HG03066 (cell line): Measurements from ENCODE around the gene CUX1.
"Not testable (repeated sequence)": the region's sequence is repeated elsewhere in the genome, so short reads cannot be mapped to it uniquely, and the experiment has no call there.

Experiments used
- ATAC-seq: cut with Tn5 transposase; IDR thresholded peaks from one replicate; pipeline ENCODE4 v1.9.1; 2021; ENCODE audit warnings: low read depth; ENCODE audit not compliant: unreplicated experiment

Gene CUX1

GRCh38 chr7:101884671-101885596 lies 67.5 kb downstream of the CUX1 start:
- ATAC-seq, result peak; percentile 62

- no peak for ATAC-seq
Measured at GRCh38 chr7:101885597-101885955, 68.2 kb downstream of the CUX1 start.

DNA sequence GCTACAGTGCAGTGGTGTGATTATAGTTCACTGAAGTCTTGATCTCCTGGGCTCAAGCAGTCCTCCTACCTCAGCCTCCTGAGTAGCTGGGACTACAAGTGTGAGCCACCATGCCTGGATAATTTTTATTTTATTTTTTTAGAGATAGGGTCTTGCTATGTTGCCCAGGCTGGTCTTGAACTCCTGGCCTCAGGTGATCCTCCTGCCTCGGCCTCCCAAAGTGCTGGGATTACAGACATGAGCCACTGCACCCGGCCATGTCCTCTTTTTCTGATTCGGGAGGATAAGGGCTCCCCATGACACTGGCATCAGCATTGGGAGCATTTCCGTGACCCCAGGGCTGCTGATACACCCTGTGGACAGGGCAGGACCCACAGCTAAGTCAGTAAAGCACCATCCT lies 69.9 kb downstream of the CUX1 start:
- not testable (repeated sequence) for ATAC-seq

DNA sequence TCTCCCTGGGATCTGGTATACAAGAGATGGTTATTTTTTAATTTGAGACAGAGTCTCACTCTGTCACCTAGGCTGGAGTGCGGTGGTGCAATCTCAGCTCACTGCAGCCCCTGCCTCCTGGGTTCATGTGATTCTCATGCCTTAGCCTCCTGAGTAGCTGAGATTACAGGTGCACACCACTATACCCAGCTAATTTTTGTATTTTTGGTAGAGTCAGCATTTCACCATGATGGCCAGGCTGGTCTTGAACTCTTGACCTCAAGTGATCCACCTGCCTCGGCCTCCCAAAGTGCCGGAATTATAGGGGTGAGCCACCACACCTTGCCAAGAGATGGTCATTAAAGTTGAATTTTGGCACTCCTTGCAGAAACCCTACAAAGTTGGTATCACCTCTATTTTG lies 71.1 kb downstream of the CUX1 start:
- ATAC-seq, result not testable (repeated sequence)

- no peak for ATAC-seq
Measured at GRCh38 chr7:101890749-101891523, 73.5 kb downstream of the CUX1 start.

DNA sequence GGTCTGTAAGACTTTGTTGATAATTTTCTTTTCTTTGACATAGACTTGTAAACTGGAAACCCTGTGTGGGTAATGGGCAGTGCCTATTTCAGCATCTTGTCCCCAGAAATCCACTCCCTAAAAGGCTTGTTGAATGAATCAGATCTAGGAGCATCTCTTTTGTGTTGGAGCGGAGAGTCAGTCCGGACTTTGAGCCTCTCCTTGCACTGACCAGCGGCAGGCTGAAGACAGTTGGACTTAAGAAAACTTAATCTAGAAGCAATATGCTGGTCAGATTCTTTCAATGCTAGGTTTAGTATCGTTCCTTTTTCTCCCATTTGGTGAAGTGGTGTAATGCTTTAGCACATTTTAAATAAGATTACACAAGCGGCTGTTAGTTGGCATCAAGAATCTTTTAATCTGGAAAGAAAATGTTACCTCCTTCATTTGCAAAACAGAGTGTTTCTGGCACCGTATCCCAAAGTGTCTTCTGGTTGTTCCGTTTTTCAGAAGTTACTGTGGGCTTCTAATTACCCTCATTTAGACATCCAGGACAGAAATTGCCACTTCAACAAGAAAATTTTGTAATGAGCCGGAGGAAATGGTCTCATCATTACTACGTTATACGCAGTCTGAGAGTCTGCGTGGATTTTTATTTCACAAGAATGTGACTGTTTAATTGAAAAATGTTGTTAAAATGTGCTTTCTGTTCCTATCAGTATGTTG lies 74.7 kb downstream of the CUX1 start:
- no peak for ATAC-seq

- no peak for ATAC-seq
Measured at GRCh38 chr7:101893341-101894082, 76.1 kb downstream of the CUX1 start.

- ATAC-seq, result no peak
Measured at GRCh38 chr7:101896316-101896715, 78.9 kb downstream of the CUX1 start.

DNA sequence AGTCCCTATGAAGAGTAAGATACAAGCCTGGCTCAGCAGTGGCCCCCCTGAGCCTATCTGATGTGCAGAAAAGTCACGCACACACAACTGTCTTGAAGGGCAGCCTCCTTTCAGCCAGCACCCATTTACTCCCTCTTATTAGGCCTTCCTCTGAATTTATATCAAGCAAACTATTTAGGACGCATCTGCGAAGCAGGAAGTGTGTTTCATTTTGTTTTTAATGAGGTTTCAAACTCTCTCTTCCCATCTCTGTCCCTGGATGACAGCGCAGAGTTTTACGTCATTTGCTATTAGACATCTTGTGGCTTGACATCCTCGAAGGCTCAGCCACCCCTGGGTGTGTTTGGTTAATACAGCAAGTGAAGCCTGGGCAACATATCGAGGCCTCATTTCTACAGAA lies 79.5 kb downstream of the CUX1 start:
- ATAC-seq, result no peak

DNA sequence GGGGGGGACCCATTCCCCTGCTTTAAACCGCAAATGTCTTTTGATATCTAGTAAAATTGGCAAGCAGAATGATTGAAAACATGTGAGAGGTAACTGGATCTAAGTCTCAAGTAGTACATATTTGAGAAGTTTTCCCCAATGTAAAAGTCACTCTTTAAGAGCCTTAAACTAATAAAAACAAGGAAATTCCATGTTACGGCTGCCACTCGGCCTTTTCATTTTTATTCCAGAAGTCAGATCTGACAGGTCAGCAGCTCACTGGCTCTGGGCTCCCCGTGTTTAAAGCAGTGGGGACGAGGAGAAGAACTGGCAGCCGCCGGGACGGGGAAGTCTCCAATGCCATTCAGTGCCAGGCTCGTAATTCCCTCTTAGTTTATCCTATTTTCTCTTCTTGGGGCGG lies 80.7 kb downstream of the CUX1 start:
- no peak for ATAC-seq

DNA sequence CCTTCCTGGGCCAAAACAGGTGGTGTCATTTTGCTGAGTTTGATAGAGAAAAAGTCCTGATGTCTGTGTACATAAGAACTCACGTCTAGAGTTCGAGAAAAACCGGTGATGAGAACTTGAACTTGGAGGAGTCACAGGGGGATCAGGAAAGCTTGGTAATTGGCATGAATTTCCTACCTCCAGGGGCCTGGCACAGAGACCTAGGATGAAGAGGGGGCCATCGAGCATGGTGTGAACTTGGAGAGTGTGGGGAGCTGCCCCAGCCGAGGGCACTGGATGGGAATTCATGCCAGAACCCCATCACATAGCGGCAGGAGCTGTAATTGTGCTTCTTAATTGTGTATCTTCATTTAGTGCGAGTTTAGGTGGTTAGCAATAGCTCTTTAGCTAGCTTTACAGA lies 82.2 kb downstream of the CUX1 start:
- no peak for ATAC-seq

GRCh38 chr7:101900103-101900502 lies 82.7 kb downstream of the CUX1 start:
- ATAC-seq, result no peak

DNA sequence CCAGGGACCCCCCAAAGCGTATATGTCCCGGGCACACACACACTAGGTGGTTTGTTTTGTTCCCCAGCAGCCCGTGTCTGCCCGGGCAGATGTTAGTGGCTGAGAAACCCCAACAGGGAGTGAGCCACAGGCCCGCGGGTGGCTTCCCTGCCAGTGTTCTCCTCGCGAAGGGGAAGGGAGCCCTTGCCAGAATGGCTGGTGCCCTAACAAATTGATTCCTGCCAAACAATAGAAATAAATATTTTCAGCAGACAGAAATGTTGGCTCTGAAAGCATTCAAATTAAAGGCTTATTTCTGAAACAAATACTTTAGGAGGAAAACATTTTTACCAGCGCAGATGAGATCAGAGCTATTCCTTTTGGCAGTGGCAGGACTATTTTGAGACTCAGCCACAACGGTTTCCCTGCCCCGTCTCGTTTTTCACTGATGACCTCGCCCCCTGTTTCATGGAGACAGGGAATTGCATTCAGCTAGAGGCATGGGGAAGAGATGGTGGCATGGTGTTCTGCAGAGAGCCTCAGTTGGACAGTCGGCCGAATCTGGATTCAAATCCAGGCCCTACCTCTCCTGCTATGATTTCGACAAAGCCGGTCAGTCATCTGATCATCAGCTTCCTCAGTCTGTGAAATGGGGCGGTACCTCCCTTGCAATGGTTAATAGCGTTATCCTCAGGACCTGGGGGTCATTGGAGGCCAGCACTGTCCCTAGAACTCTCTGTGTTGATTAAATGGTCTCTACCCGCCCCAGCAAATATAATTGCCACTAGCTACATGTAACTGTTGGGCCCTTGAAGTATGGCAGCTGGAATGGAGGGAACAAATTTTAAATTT lies 84.5 kb downstream of the CUX1 start:
- ATAC-seq, result no peak

- ATAC-seq, result no peak
Measured at GRCh38 chr7:101902680-101903514, 85.5 kb downstream of the CUX1 start.

DNA sequence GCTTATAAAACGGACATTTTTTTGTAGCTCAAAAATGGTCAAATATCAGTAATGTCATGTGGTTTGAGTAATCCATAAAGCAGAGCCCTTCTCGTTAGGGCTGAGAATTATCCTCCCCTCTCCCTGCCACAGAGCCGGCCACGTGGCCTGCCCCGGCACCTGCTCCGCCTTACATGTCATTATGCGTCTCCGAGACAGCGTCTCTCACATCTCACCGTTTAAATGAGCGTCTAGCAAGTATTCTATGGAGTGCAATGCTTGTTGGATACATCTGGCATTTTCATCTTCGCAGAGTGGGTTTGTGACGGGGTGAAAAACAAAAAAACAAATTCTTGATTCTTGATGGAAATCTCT lies 86.1 kb downstream of the CUX1 start:
- no peak for ATAC-seq

DNA sequence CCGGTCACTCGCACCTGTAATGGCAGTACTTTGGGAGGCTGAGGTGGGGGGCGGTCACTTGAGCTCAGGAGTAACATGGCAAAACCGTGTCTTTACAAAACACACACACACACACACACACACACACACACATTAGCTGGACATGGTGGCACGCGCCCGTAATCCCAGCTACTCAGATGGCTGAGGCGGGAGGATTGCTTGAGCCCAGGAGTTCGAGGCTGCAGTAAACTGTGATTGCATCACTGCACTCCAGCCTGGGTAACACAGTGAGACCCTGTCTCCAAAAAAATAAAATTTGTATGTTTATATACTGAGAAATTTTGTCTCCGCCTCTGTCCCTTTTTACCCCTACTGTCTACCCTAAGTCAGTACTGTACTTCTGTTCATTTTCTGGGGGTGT lies 86.6 kb downstream of the CUX1 start:
- no peak for ATAC-seq

GRCh38 chr7:101905203-101905865 lies 87.9 kb downstream of the CUX1 start:
- no peak for ATAC-seq
